Measurements from ENCODE around the gene C1orf167. TPM values are rescaled to one million over a fixed set of nuclear protein-coding genes. Genes with fewer than 3 reads are reported as not detected.

The C1orf167 gene
- total RNA-seq, 3 donors from 2014 or later, result 0.60 TPM; not detected in 2

DNA sequence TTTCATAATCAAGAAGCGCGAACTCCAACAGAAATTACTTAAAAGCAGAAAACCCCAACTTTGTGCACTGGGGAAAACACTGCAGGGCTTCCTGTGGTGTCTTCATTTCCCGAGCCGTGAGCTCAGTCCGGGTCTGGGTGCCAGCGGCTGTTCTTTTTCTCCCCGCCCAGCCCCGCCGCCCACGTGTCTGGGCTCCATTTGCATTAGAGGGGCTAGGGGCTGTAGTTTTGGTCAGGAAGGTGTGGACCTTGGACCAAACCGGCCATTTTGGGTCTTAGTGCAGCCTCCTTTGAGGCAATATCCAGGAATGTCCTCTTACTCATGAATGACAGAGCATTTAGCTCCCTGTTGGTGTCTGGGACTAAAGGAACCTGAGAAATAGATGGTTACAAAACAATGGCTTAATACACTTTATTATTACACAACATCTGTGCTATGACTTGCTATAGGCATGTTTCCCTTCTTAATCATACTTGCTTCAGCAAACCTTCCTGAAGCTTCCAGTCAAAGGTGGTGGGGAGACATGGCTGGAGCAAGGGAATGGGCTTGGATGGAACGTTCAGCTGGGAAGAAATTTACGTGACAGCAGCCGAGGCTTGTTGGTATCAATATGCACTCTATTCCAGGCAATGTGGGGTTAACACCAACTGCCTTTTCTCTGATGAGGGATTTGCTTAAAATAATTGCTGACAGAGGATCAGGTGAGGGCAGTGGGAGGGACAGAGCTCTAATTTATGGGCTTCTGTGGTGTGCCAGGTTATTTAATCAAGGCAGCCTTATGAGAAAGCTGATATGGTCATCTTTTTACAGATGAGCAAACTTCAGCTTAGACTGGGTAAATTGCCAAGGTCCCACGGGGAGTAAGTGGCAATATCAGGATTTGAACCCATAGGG is 25.0 kb upstream of the C1orf167 start:
- H3K9me3 ChIP-seq, result no peaks in the 10 kb centered on the region
- H3K4me3 ChIP-seq, result peak overlapping the region; percentile 56
- TF ChIP-seq, protein P1, sequence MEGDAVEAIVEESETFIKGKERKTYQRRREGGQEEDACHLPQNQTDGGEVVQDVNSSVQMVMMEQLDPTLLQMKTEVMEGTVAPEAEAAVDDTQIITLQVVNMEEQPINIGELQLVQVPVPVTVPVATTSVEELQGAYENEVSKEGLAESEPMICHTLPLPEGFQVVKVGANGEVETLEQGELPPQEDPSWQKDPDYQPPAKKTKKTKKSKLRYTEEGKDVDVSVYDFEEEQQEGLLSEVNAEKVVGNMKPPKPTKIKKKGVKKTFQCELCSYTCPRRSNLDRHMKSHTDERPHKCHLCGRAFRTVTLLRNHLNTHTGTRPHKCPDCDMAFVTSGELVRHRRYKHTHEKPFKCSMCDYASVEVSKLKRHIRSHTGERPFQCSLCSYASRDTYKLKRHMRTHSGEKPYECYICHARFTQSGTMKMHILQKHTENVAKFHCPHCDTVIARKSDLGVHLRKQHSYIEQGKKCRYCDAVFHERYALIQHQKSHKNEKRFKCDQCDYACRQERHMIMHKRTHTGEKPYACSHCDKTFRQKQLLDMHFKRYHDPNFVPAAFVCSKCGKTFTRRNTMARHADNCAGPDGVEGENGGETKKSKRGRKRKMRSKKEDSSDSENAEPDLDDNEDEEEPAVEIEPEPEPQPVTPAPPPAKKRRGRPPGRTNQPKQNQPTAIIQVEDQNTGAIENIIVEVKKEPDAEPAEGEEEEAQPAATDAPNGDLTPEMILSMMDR (IDR thresholded peaks at IDR 0.05), result no peak
- peak; percentile 54 for ATAC-seq
- intact Hi-C loops (cut with DNase I, micrococcal nuclease), result no loop called here
- DNase-seq, result peak; percentile 46 to 74 (median 56)
- no peaks in the 10 kb centered on the region for H3K36me3 ChIP-seq (ENCODE audit: low read depth)
- H3K4me1 ChIP-seq (ENCODE audit: low read depth), result peaks cover 16% of the 10 kb centered on the region

DNA sequence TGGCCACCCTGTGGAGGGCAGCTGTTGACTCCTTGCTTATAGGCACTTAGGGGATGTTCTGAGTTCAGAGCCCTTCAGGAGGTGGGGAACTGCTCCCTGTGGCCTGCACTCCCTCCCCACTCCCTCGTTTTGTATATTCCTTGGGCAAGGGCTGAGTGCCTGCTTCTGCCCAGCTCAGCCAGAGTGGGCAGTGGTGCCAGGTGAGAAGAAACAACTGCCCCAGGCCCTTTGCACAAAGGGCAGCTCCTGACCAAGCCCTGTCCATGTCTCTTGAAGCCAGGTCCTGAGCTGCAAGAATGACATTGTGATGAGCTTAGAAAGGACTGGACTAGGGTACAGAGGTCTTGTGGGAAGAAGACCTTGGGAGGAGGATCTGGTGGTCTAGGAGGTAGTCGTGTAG is 23.9 kb upstream of the C1orf167 start:
- Histone ChIP-seq H3K4me1 (ENCODE audit: low read depth) (peaks cover 11% of the 10 kb centered on the region), H3K36me3 (ENCODE audit: low read depth) (no peaks in the 10 kb centered on the region), H3K9me3 (no peaks in the 10 kb centered on the region), H3K4me3 (no peak overlapping the region)
- TF ChIP-seq, protein P1 (IDR thresholded peaks at IDR 0.05), result no peak
- DNase-seq (no peak), ATAC-seq (no peak)
- intact Hi-C loops (cut with DNase I, micrococcal nuclease), result no loop called here

DNA sequence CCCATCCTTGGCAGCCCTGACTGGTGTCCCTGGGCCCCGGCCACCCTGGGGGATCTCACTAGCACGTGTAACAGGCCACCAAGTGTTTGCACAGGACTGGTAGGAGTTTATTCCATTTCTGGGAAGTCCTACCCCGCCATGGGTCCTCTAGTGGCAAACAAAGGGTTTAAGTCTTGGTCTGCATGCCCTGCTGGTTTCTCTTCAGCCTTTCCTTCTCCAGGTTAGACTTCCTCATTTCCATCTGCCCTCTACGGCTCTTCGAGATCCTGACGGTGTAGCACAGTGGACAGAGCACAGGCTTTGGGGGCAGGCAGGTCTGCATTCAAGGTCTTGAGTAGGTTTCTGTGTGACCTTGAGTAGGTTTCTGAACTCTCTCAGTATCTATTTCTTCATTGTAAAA is 23.2 kb upstream of the C1orf167 start:
- peaks cover 11% of the 10 kb centered on the region for H3K4me1 ChIP-seq (ENCODE audit: low read depth)
- no peak for ATAC-seq
- H3K4me3 ChIP-seq, result no peak overlapping the region
- intact Hi-C loops (cut with DNase I, micrococcal nuclease), result no loop called here
- TF ChIP-seq, protein P1 (IDR thresholded peaks at IDR 0.05), result no peak
- DNase-seq, result no peak
- no peaks in the 10 kb centered on the region for H3K9me3 ChIP-seq
- H3K36me3 ChIP-seq (ENCODE audit: low read depth), result no peaks in the 10 kb centered on the region

DNA sequence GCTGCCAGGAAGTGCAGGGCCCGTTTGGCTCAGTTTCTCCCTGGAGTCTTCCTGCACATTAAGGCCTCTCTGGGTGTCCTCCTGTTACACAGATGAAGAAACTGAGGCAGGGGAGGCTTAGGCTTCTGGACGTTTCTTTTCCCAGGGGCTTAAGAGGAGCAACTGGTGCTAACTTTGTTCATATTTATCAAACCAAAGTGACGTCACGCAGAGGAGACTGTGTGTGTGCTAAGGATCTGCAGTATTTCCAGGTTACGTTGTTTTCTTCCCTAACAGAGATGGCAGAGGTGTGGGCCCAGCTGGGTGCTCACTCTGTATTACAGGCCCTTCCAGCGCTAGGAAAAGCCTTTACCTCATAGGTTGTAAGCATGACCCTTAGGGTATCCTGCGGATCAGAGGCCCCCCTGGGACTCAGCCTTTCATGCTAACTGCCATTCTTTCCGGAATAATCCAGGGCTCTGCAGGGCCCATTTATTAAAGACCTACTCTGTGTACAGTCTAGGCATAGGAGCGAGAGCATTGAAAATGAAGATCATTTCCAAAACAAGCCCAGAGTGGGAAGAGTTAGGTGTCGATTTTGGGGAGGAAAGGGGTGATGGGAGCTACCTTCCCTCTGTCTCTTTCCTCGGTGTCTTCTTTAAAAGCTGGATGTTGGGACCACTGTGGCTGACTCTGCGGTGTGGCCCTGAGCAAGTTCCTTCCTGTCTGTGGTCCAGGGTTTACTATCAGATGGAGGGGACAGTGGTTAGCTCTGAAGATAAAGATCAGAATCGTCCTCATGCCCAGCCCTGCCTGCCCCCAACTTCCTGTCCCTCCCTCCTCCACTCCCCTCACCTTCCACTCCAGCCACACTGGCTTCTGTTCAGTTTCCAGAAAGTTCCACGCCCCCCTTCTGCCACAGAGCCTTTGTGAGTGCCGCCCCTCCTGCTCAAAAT is 21.5 kb upstream of the C1orf167 start:
- H3K4me3 ChIP-seq, result no peak overlapping the region
- ATAC-seq (no peak), DNase-seq (no peak)
- TF ChIP-seq, protein P1 (IDR thresholded peaks at IDR 0.05), result no peak
- H3K36me3 ChIP-seq (ENCODE audit: low read depth), result no peaks in the 10 kb centered on the region
- intact Hi-C loops (cut with DNase I, micrococcal nuclease), result no loop called here
- no peaks in the 10 kb centered on the region for H3K9me3 ChIP-seq
- peaks cover 8% of the 10 kb centered on the region for H3K4me1 ChIP-seq (ENCODE audit: low read depth)

DNA sequence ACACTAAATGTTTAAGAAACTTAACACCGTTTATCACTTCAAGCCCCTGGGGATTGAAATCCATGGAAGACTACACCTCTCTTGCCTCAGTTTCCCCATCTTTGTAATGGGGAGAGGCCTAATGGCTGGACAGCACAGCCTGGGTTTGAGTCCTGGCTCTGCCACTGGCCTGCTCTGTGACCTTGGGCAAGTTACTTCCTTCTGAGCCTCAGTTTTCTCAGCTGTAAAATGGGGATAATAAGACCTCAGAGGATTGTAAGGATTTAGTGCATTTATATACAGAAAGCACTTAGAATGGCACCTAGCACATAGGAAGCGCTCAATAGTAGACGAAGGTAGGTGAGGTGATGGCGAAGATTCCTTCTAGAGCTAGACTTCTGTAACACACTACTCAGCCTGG is 20.5 kb upstream of the C1orf167 start:
- TF ChIP-seq, protein P1 (IDR thresholded peaks at IDR 0.05), result no peak
- no peaks in the 10 kb centered on the region for H3K9me3 ChIP-seq
- intact Hi-C loops (cut with DNase I, micrococcal nuclease), result no loop called here
- ATAC-seq, result no peak
- no peaks in the 10 kb centered on the region for H3K36me3 ChIP-seq (ENCODE audit: low read depth)
- peaks cover 5% of the 10 kb centered on the region for H3K4me1 ChIP-seq (ENCODE audit: low read depth)
- DNase-seq, result no peak
- no peak overlapping the region for H3K4me3 ChIP-seq
